ENCODE results near the gene FNBP1L. TPM values are rescaled to one million over a fixed set of nuclear protein-coding genes. Genes with fewer than 3 reads are reported as not detected.

Gene FNBP1L
- total and polyA plus RNA-seq, 7 donors, result 5.3 to 21.4 (median 16.3) TPM

GRCh38 chr1:93442741-93443140 is 5.2 kb upstream of the FNBP1L start:
- no peak for DNase-seq
- no peaks in the 10 kb centered on the region for H3K27me3 ChIP-seq (ENCODE audit: insufficient read depth in 3 of 3, low read length in 2 of 3)
- H3K4me3 ChIP-seq, result no peak overlapping the region
- WGBS, 3 donors, result 54 to 70% (median 64%) methylated on average over 1 of the region's 1 CpG
- TF ChIP-seq CTCF (IDR thresholded peaks at IDR 0.05), result no peak
- H3K4me1 ChIP-seq, result no peaks in the 10 kb centered on the region
- intact Hi-C loops (cut with DNase I), result loop anchor here in 1 of 2 donors (5.0 kb wide), 1 partner anchor 180 kb away; no protein-coding TSS in a partner anchor
- no peaks in the 10 kb centered on the region for H3K36me3 ChIP-seq (ENCODE audit: insufficient read depth in 1 of 2, low read depth in 1 of 2)
- H3K27ac ChIP-seq, result no peak overlapping the region
- no peak for ATAC-seq
- H3K9me3 ChIP-seq, result no peaks in the 10 kb centered on the region

- intact Hi-C loops (cut with DNase I), result loop anchor here in 1 of 2 donors (5.0 kb wide), 1 partner anchor 179 kb away; no protein-coding TSS in a partner anchor
Measured at GRCh38 chr1:93443454-93443853, 4.5 kb upstream of the FNBP1L start.

GRCh38 chr1:93446837-93447451 is 974 bp upstream of the FNBP1L start:
- 24 to 40% (median 27%) methylated on average over 16 of the region's 16 CpGs for WGBS, 3 donors
- Histone ChIP-seq H3K27ac (peak overlapping the region; percentile 87), H3K4me1 (peaks cover 8% of the 10 kb centered on the region), H3K9me3 (no peaks in the 10 kb centered on the region), H3K36me3 (ENCODE audit: insufficient read depth in 1 of 2, low read depth in 1 of 2) (no peaks in the 10 kb centered on the region), H3K4me3 (peak overlapping the region; percentile 95), H3K27me3 (ENCODE audit: insufficient read depth in 3 of 3, low read length in 2 of 3) (no peaks in the 10 kb centered on the region)
- ATAC-seq (peak; percentile 79 to 81 (median 80)), DNase-seq (peak; percentile 47 to 68)
- intact Hi-C loops (cut with DNase I), result loop anchor here (5.0 kb wide), 4 partner anchors 100 to 400 kb away; partner anchors contain the start of gene DR1 (in 1 of the 2)
- no peak for TF ChIP-seq CTCF (IDR thresholded peaks at IDR 0.05)

More at GRCh38 chr1:93443454-93443853, 4.5 kb upstream of the FNBP1L start:
- no peak overlapping the region for H3K4me3 ChIP-seq
- ATAC-seq (no peak), DNase-seq (no peak)
- no peaks in the 10 kb centered on the region for H3K4me1 ChIP-seq
- H3K36me3 ChIP-seq (ENCODE audit: insufficient read depth in 1 of 2, low read depth in 1 of 2), result no peaks in the 10 kb centered on the region
- H3K27ac ChIP-seq, result no peak overlapping the region
- no peak for TF ChIP-seq CTCF (IDR thresholded peaks at IDR 0.05)
- H3K27me3 ChIP-seq (ENCODE audit: insufficient read depth in 3 of 3, low read length in 2 of 3), result no peaks in the 10 kb centered on the region
- no peaks in the 10 kb centered on the region for H3K9me3 ChIP-seq

DNA sequence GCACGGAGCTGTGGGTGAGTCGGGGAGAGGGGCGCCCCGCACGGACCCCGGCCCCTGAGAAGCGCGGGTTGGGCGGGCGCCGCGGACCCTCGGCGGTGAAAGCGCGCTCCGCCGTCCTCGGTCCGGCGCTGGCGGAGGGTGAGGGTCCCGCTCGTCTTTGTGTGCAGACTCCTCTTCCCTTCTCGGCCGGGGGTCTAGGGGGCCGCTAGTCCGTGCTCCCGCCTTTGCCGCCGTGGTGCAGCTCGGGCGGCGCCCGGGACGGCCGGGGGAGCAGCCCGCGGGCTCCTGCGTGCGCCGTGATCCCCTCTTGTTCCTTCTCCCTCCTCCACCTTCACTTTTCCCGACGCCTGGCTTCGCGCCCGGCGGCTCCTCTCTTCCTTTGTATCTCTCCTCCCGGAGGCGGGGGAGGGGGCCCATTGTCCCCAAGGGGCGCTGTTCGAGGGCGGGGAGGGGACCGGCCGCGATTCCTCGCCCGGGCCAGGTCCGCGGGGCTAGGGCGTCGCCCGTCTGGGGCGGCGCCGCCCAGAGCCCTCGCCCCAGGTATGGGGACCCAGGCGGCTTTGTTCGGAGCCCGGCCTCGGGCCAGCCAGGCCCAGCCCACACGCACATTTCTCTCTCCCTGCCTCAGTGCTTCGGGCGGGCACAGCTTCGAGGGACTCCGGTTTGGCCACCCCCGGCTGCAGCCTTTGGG is 519 bp downstream of the FNBP1L start:
- Histone ChIP-seq H3K4me3 (peak overlapping the region; percentile 95), H3K27me3 (ENCODE audit: insufficient read depth in 3 of 3, low read length in 2 of 3) (no peaks in the 10 kb centered on the region), H3K4me1 (peaks cover 8% of the 10 kb centered on the region), H3K36me3 (ENCODE audit: insufficient read depth in 1 of 2, low read depth in 1 of 2) (no peaks in the 10 kb centered on the region), H3K27ac (peak overlapping the region; percentile 87), H3K9me3 (no peaks in the 10 kb centered on the region)
- ATAC-seq (peak; percentile 39 to 55 (median 45)), DNase-seq (peak; percentile 52 to 72)
- no peak for TF ChIP-seq CTCF (IDR thresholded peaks at IDR 0.05)
- 0 to 1% (median 0%) methylated on average over 61 to 77 of the region's 77 CpGs for WGBS, 3 donors
- intact Hi-C loops (cut with DNase I), result loop anchor here (5.0 kb wide), 4 partner anchors 101 to 399 kb away; partner anchors contain the start of gene DR1 (in 1 of the 2)

Measured in psoas muscle (tissue), 8 donors.